NCI-H146 treated with DMSO at 0.1 percent for 48 hours (cell line): ENCODE results near the gene NUDT5.
"Not testable (repeated sequence)": the region's sequence is repeated elsewhere in the genome, so short reads cannot be mapped to it uniquely, and the experiment has no call there.

Experiments used
- DNase-seq: peaks from one replicate; lab custom pipeline; 2025; ENCODE audit not compliant: unreplicated experiment; lab: John Stamatoyannopoulos, UW

NUDT5 gene

DNA sequence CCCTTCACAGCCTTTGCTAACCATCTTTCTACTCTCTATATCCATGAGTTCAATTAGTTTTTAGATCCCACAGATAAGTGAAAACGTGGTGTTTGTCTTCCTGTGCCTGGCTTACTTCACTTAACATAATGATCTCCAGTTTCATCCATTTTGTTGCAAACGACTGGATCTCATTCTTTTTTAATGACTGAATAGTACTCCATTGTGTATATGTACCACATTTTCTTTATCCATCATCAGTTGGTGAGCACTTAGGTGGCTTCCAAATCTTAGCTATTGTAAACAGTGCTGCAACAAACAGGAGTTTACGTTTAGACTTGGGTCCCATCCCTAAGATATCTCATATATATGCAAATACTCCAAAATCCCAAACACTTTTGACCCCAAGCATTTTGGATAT, 9.4 kb upstream of the NUDT5 start:
- no peak for DNase-seq

DNA sequence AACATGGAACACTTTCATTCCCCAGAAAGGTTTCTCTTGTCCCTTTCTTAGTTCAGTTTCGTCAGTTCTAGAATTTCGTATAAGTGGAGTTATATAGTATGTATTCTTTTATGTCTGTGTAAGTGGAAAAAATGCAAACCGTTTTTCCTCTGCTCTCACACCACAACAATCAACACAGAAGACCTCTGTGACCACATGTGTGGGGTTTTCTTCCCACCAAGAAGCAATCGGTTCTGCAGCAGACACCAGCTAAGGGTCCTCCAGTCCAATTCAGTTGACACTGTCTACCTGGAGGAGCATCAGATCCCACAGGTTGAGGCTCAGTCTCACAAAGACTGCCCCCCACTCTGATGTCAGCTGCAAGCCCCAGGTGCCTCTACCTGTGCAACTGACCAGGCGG, 6.5 kb upstream of the NUDT5 start:
- no peak for DNase-seq

GRCh38 chr10:12201543-12201942, 5.9 kb upstream of the NUDT5 start:
- no peak for DNase-seq

- DNase-seq: no peak
Measured at GRCh38 chr10:12200850-12201249, 5.2 kb upstream of the NUDT5 start.

GRCh38 chr10:12198156-12198555, 2.5 kb upstream of the NUDT5 start:
- no peak for DNase-seq

GRCh38 chr10:12196531-12197211, 980 bp upstream of the NUDT5 start:
- DNase-seq: no peak

GRCh38 chr10:12195281-12195602, 449 bp downstream of the NUDT5 start:
- DNase-seq: peak; percentile 64

GRCh38 chr10:12194752-12195271, 879 bp downstream of the NUDT5 start:
- no peak for DNase-seq

- DNase-seq: no peak
Measured at GRCh38 chr10:12193193-12193592, 2.5 kb downstream of the NUDT5 start.

- DNase-seq: no peak
Measured at GRCh38 chr10:12191715-12192114, 4.0 kb downstream of the NUDT5 start.

DNA sequence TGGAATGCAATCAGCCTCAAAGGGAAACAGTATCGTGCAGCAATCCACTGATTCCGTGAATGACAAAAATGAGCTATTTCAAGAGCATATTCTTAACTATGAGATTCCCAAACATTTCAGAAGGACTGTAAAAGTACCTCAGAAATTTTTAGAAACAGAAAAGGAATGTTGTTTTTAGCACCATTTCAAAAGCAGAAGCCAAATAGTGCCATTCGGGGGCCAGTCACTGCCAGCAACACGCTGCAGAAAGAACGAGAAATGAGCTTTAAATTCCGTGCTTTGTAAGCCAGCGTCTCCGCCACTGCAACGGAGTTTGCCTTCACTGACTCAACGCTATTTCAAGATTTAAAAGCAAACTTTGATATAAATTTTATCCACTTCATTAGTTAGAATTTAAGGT, 6.3 kb downstream of the NUDT5 start:
- no peak for DNase-seq

DNA sequence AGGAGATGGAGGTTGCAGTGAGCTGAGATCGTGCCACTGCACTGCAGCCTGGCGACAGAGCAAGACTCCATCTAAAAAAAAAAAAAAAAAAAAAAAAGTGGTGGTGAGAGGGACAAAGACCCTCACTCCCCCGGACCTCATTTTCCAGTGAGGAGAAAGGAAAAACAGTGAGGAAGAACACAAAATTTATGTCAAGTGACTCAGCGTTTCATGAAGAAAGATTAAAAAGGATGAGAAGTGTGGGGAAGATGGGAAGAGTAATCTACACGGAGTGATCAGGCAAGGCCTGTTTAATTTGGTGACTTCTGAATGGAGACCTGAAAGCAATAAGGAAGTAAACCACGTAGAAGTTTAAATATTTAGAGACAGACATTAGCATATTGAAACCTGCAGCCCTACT, 7.0 kb downstream of the NUDT5 start:
- DNase-seq: no peak

- DNase-seq: no peak
Measured at GRCh38 chr10:12187321-12187905, 8.3 kb downstream of the NUDT5 start.

DNA sequence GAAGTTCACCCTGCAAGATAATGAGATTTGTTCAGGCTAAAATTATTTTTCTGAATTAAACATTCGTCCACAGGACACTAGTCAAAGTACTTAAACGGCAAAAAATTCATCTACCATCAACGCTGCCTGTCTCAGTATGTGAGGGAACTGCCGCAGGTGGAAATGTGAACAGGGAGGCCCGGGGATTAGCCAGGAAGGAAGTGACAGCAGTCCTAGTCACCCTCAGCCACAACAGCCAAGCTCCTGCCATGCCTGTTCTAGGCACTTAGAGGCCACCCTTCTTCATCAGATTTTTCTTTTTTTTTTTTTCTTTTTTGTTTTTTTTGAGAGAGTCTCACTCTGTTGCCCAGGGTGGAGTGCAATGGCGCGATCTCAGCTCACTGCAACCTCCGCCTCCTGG, 9.4 kb downstream of the NUDT5 start:
- no peak for DNase-seq

GRCh38 chr10:12184165-12184564, 11.5 kb downstream of the NUDT5 start:
- no peak for DNase-seq

- DNase-seq: no peak
Measured at GRCh38 chr10:12181065-12181775, 14.5 kb downstream of the NUDT5 start.

- DNase-seq: no peak
Measured at GRCh38 chr10:12180221-12180974, 15.3 kb downstream of the NUDT5 start.

DNA sequence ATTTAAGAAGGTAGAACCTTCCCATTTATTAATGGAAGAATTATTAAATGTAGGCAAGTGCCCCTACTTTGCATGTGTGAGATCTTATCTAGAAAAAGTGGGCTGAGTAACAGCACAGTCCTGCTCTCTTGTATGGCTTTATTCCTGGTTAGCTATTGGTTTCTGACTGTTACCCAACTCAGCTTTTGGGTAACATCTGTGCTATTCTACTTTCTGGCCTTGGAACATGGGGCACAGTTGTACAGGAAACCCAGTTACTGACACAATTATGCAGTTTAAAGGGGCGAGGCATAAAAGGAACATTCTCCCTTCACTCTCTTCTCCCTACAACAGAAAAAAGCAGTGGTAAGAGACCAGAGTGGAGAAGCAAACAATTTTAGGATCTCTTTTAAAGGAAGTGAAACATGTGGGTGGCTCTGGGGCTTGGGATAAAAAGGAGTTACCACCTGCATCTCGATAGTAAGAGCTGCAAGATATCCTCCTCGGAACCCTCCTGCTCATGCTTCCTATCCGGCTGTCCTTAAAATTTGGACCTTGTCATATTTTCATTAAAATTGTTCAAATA, 16.0 kb downstream of the NUDT5 start:
- no peak for DNase-seq

GRCh38 chr10:12177642-12178041, 18.0 kb downstream of the NUDT5 start:
- no peak for DNase-seq

- DNase-seq: not testable (repeated sequence)
Measured at GRCh38 chr10:12171512-12171911, 24.2 kb downstream of the NUDT5 start.
